H9 (cell line): ENCODE measurements around the gene ZKSCAN3. TPM values are rescaled to one million over a fixed set of nuclear protein-coding genes. Genes with fewer than 3 reads are reported as not detected.

Source experiments
- DNase-seq: peaks from one replicate; pipeline ENCODE4 v3.0.0-alpha.2; 2017
- H2AFZ ChIP-seq: one replicate; pipeline ENCODE4 v1.6.1; 2013; ENCODE audit warnings: mild to moderate bottlenecking, low read length, control low read depth, moderate library complexity
- H2AK5ac ChIP-seq: 2 replicates; pipeline ENCODE4 v1.6.1; 2013; ENCODE audit warnings: low read length, control low read depth, mixed read lengths; ENCODE audit not compliant: insufficient read length
- H2BK120ac ChIP-seq: one replicate; pipeline ENCODE4 v1.6.1; 2013; ENCODE audit warnings: low read depth, mild to moderate bottlenecking, low read length, control low read depth, inconsistent platforms; ENCODE audit not compliant: poor library complexity, severe bottlenecking
- H2BK12ac ChIP-seq: 2 replicates; pipeline ENCODE4 v1.6.1; 2013; ENCODE audit warnings: low read length, control low read depth, mixed read lengths, low read depth; ENCODE audit not compliant: insufficient read length
- H2BK15ac ChIP-seq: 2 replicates; pipeline ENCODE4 v1.6.1; 2013; ENCODE audit warnings: low read depth, low read length, control low read depth
- H2BK20ac ChIP-seq: one replicate; pipeline ENCODE4 v1.6.1; 2013; ENCODE audit warnings: low read depth, mild to moderate bottlenecking, low read length, control low read depth, inconsistent platforms; ENCODE audit not compliant: poor library complexity, severe bottlenecking
- H2BK5ac ChIP-seq: 2 replicates; pipeline ENCODE4 v1.6.1; 2013; ENCODE audit warnings: low read length, control low read depth, mixed read lengths; ENCODE audit not compliant: insufficient read length
- H3K14ac ChIP-seq: 2 replicates; pipeline ENCODE4 v1.6.1; 2013; ENCODE audit warnings: low read length, control low read depth; ENCODE audit not compliant: insufficient read depth
- H3K18ac ChIP-seq: 2 replicates; pipeline ENCODE4 v1.6.1; 2013; ENCODE audit warnings: low read depth, mild to moderate bottlenecking, mixed read lengths, low read length, control low read depth; ENCODE audit not compliant: insufficient read length
- H3K23ac ChIP-seq: 2 replicates; pipeline ENCODE4 v1.6.1; 2013; ENCODE audit warnings: low read length, control low read depth, mixed read lengths, low read depth; ENCODE audit not compliant: insufficient read length
- H3K23me2 ChIP-seq: 2 replicates; pipeline ENCODE4 v1.6.1; 2013; ENCODE audit warnings: low read depth, mild to moderate bottlenecking, mixed read lengths, low read length, control low read depth; ENCODE audit not compliant: insufficient read length, poor library complexity, severe bottlenecking
- H3K27ac ChIP-seq: 2 replicates; pipeline ENCODE4 v1.5.1; 2013; ENCODE audit warnings: low read length, control low read depth, mixed read lengths, low read depth; ENCODE audit not compliant: insufficient read length
- H3K27me3 ChIP-seq: 2 replicates; pipeline ENCODE4 v1.6.1; 2013; ENCODE audit warnings: low read length, control low read depth, inconsistent platforms; ENCODE audit not compliant: insufficient read depth
- H3K4ac ChIP-seq: 2 replicates; pipeline ENCODE4 v1.6.1; 2013; ENCODE audit warnings: low read depth, mild to moderate bottlenecking, control low read depth, inconsistent platforms, low read length, moderate library complexity
- H3K4me1 ChIP-seq: 2 replicates; pipeline ENCODE4 v1.6.1; 2013; ENCODE audit warnings: low read length, control low read depth, inconsistent platforms; ENCODE audit not compliant: insufficient read depth
- H3K4me2 ChIP-seq: 2 replicates; pipeline ENCODE4 v1.6.1; 2013; ENCODE audit warnings: low read length, control low read depth, mixed read lengths; ENCODE audit not compliant: insufficient read length, insufficient read depth
- H3K56ac ChIP-seq: 2 replicates; pipeline ENCODE4 v1.6.1; 2013; ENCODE audit warnings: low read depth, mild to moderate bottlenecking, mixed read lengths, low read length, control low read depth; ENCODE audit not compliant: insufficient read length
- H3K79me1 ChIP-seq: 2 replicates; pipeline ENCODE4 v1.6.1; 2013; ENCODE audit warnings: low read depth, mild to moderate bottlenecking, moderate library complexity, low read length, control low read depth, inconsistent platforms; ENCODE audit not compliant: insufficient read depth, poor library complexity, severe bottlenecking
- H3K79me2 ChIP-seq: 2 replicates; pipeline ENCODE4 v1.6.1; 2013; ENCODE audit warnings: low read length, control low read depth, inconsistent platforms; ENCODE audit not compliant: insufficient read depth
- H3K9ac ChIP-seq: 2 replicates; pipeline ENCODE4 v1.6.1; 2013; ENCODE audit warnings: low read length, control low read depth, mixed read lengths; ENCODE audit not compliant: insufficient read length; ENCODE audit errors: extremely low read depth
- H3K9me3 ChIP-seq: one replicate; pipeline ENCODE4 v1.6.1; 2013; ENCODE audit warnings: low read depth, low read length, inconsistent platforms; ENCODE audit not compliant: control insufficient read depth
- H3T11ph ChIP-seq: one replicate; pipeline ENCODE4 v1.6.1; 2013; ENCODE audit warnings: mild to moderate bottlenecking, low read length, control low read depth, inconsistent platforms
- H4K20me1 ChIP-seq: one replicate; pipeline ENCODE4 v1.6.1; 2013; ENCODE audit not compliant: control insufficient read depth, insufficient read length, insufficient read depth
- H4K5ac ChIP-seq: 2 replicates; pipeline ENCODE4 v1.6.1; 2013; ENCODE audit warnings: low read depth, mild to moderate bottlenecking, mixed read lengths, low read length, control low read depth; ENCODE audit not compliant: insufficient read length
- H4K8ac ChIP-seq: replicated peaks from 2 replicates; pipeline ENCODE4 v1.6.1; 2013; ENCODE audit warnings: low read length, control low read depth, mixed read lengths, low read depth; ENCODE audit not compliant: insufficient read length
- H4K91ac ChIP-seq: 2 replicates; pipeline ENCODE4 v1.6.1; 2013; ENCODE audit warnings: low read depth, mild to moderate bottlenecking, moderate library complexity, mixed read lengths, low read length, control low read depth; ENCODE audit not compliant: insufficient read length
- H3K27ac Mint-ChIP-seq, 3 experiments: 2 replicates in 2 of 3; 3 replicates in 1 of 3; pipeline ENCODE4 v1.8.0; 2020 to 2021; ENCODE audit warnings: mixed read lengths in 3 of 3, mild to moderate bottlenecking in 1 of 3, moderate library complexity in 1 of 3
- H3K27me3 Mint-ChIP-seq: 2 replicates; pipeline ENCODE4 v1.8.0; 2021; ENCODE audit warnings: low read depth, mild to moderate bottlenecking, moderate library complexity, mixed read lengths
- H3K36me3 Mint-ChIP-seq, 3 experiments: 2 replicates in 2 of 3; 3 replicates in 1 of 3; pipeline ENCODE4 v1.8.0; 2020 to 2021; ENCODE audit warnings: low read depth in 3 of 3, mixed read lengths in 3 of 3; ENCODE audit not compliant: insufficient read depth in 1 of 3
- H3K4me1 Mint-ChIP-seq, 2 experiments: 2 replicates each; pipeline ENCODE4 v1.8.0; 2020; ENCODE audit warnings: mixed read lengths in 2 of 2
- H3K4me3 Mint-ChIP-seq, 2 experiments: 2 replicates in 1 of 2; 3 replicates in 1 of 2; pipeline ENCODE4 v1.8.0; 2020 to 2021; ENCODE audit warnings: mild to moderate bottlenecking in 2 of 2, mixed read lengths in 2 of 2, moderate library complexity in 1 of 2
- H3K9me3 Mint-ChIP-seq, 2 experiments: 2 replicates in 1 of 2; 3 replicates in 1 of 2; pipeline ENCODE4 v1.8.0; 2020; ENCODE audit warnings: mild to moderate bottlenecking in 2 of 2, mixed read lengths in 2 of 2, moderate library complexity in 1 of 2
- CTCF ChIP-seq: fragments of 200-600 bp; sonication (generic); conservative IDR thresholded peaks from 3 replicates; pipeline ENCODE4 v1.8.0; 2021; ENCODE audit warnings: antibody characterized with exemption, mild to moderate bottlenecking
- WGBS: extraction: QIAGEN DNeasy Blood & Tissue Kit; methylation state at CpG from one replicate; pipeline ENCODE4 v1.1.7; 2013; ENCODE audit warnings: missing lambda C conversion rate, low lambda C conversion rate, mixed read lengths; ENCODE audit not compliant: insufficient read length; ENCODE audit errors: extremely low coverage; 5-methylcytosine and 5-hydroxymethylcytosine counted together
- total RNA-seq: library from RNA; stranded (reverse); gene quantifications from 2 replicates; pipeline ENCODE4 v1.2.1, GENCODE V29; 2021

ZKSCAN3 gene
- total RNA-seq, 1 experiment from 2014 or later = 8.7 TPM

GRCh38 chr6:28349344-28349891 lies 329 bp upstream of the ZKSCAN3 start:
- Histone ChIP-seq H2BK12ac (no peak overlapping the region), H2BK120ac (no peak overlapping the region), H3K4me1 (peaks cover 3% of the 10 kb centered on the region; the same call in 1 of the 2 replicates), H2AFZ (peak overlapping the region; percentile 86), H3K14ac (no peak overlapping the region), H3K9me3 (no peaks in the 10 kb centered on the region), H3K79me1 (peaks cover 6% of the 10 kb centered on the region), H3K9ac (peak overlapping the region; percentile 96), H4K91ac (no peak overlapping the region), H3K4me2 (peak overlapping the region; percentile 95), H3T11ph (no peak overlapping the region), H3K4ac (no peak overlapping the region), H4K5ac (no peak overlapping the region), H3K56ac (no peak overlapping the region), H3K23me2 (peaks cover 8% of the 10 kb centered on the region), H3K18ac (no peak overlapping the region), H3K23ac (no peak overlapping the region), H2AK5ac (no peak overlapping the region), H3K27me3 (no peaks in the 10 kb centered on the region; the same call in 1 of the 2 replicates), H3K27ac (no peak overlapping the region), H3K79me2 (peaks cover 3% of the 10 kb centered on the region; the same call in 1 of the 2 replicates), H2BK20ac (no peak overlapping the region), H2BK5ac (no peak overlapping the region), H4K8ac (no peak overlapping the region), H2BK15ac (no peak overlapping the region), H4K20me1 (no peaks in the 10 kb centered on the region)
- Mint-ChIP-seq H3K27me3 (peaks cover 22% of the 10 kb centered on the region), H3K36me3 (peaks cover 10 to 17% (median 16%) of the 10 kb centered on the region in 3 experiments), H3K4me1 (peaks cover 13 to 18% of the 10 kb centered on the region in 2 experiments), H3K4me3 (peak overlapping the region; percentile 97 to 100), H3K9me3 (peaks cover 4 to 8% of the 10 kb centered on the region in 2 experiments; a peak in 4 of 5 replicates), H3K27ac (peak overlapping the region in 2 of 3 experiments; percentile 96 to 99; a peak in 6 of 7 replicates)
- DNase-seq = no peak
- WGBS = no CpG with 5 or more reads among the region's 9 CpGs
- TF ChIP-seq CTCF = no peak
